ENCODE data around the gene GASK1B. TPM values are rescaled to one million over a fixed set of nuclear protein-coding genes. Genes with fewer than 3 reads are reported as not detected.

Gene GASK1B
- 3.2 and 3.4 TPM in 2 replicates for total RNA-seq

GRCh38 chr4:158172261-158173258 is at the start of gene GASK1B:
Gene GASK1B (minus strand): TSS chr4:158173025. CDS start chr4:158171375, 1,650 bp downstream.

GRCh38 chr4:158209825-158210807 is 37.3 kb upstream of the GASK1B start, which contains the start of gene TMEM144:
Gene TMEM144 (plus strand): TSS chr4:158210486. CDS start chr4:158212668, 2,182 bp downstream.

Other genes starting within 250 kb of the GASK1B start
- gene TMEM144, start 37.5 kb upstream of the GASK1B start, total RNA-seq = 2.7 and 5.4 TPM in 2 replicates

Measured in airway epithelial cell (primary cell).